DOHH2 (cell line): ENCODE data around the gene DNAJC17.

Source experiments
- H3F3A ChIP-seq: fragments of 200-600 bp; sonication (generic), shearing (Covaris generic); 2 replicates; pipeline ENCODE4 v1.6.0; 2016; ENCODE audit warnings: antibody characterized with exemption, mild to moderate bottlenecking; ENCODE audit not compliant: control insufficient read depth, insufficient read depth
- H3K27ac ChIP-seq: fragments of 200-600 bp; sonication (generic); 2 replicates; pipeline ENCODE4 v1.5.1; 2014; ENCODE audit warnings: low read depth, mild to moderate bottlenecking, low read length, moderate library complexity
- H3K27me3 ChIP-seq: fragments of 200-600 bp; sonication (generic); 2 replicates; pipeline ENCODE4 v1.6.1; 2014; ENCODE audit warnings: mild to moderate bottlenecking, low read length, mixed read lengths; ENCODE audit not compliant: control insufficient read depth
- H3K36me3 ChIP-seq: fragments of 200-600 bp; sonication (generic); 2 replicates; pipeline ENCODE4 v1.6.1; 2014; ENCODE audit warnings: mild to moderate bottlenecking, low read length, moderate library complexity, mixed read lengths; ENCODE audit not compliant: control insufficient read depth
- H3K4me1 ChIP-seq: fragments of 200-600 bp; sonication (generic); 2 replicates; pipeline ENCODE4 v1.6.1; 2014; ENCODE audit warnings: mild to moderate bottlenecking, low read length, mixed read lengths; ENCODE audit not compliant: control insufficient read depth
- H3K4me2 ChIP-seq: fragments of 200-600 bp; sonication (generic); 2 replicates; pipeline ENCODE4 v1.6.0; 2014; ENCODE audit warnings: mild to moderate bottlenecking, low read length, moderate library complexity
- H3K4me3 ChIP-seq: fragments of 200-600 bp; sonication (generic); 2 replicates; pipeline ENCODE4 v1.5.1; 2014; ENCODE audit warnings: mild to moderate bottlenecking, low read length, mixed read lengths
- H3K79me2 ChIP-seq: fragments of 200-600 bp; sonication (generic); 2 replicates; pipeline ENCODE4 v1.6.1; 2014; ENCODE audit warnings: mild to moderate bottlenecking, low read length, mixed read lengths; ENCODE audit not compliant: control insufficient read depth
- H3K9me2 ChIP-seq: fragments of 200-600 bp; sonication (generic); replicated peaks from 2 replicates; pipeline ENCODE4 v1.6.1; 2014; ENCODE audit warnings: mild to moderate bottlenecking, low read length, mixed read lengths; ENCODE audit not compliant: control insufficient read depth
- H3K9me3 ChIP-seq: fragments of 200-600 bp; sonication (generic); 2 replicates; pipeline ENCODE4 v1.6.1; 2014; ENCODE audit warnings: antibody characterized with exemption, low read length, mixed read lengths; ENCODE audit not compliant: control insufficient read depth, insufficient read depth
- H4K20me1 ChIP-seq: fragments of 200-600 bp; sonication (generic); 2 replicates; pipeline ENCODE4 v1.6.0; 2014; ENCODE audit warnings: low read depth, mild to moderate bottlenecking, antibody characterized with exemption, low read length, moderate library complexity; ENCODE audit not compliant: control insufficient read depth, insufficient read depth
- EZH2phosphoT487 ChIP-seq: fragments of 200-600 bp; sonication (generic); IDR thresholded peaks from 2 replicates; pipeline ENCODE4 v1.6.1; 2017; ENCODE audit warnings: borderline replicate concordance, mild to moderate bottlenecking, antibody characterized with exemption, low read length, moderate library complexity, mixed read lengths
- TF ChIP-seq, protein P1 (sequence below): fragments of 200-600 bp; sonication (generic); IDR thresholded peaks from one replicate; pipeline ENCODE4 v1.5.1; 2014; ENCODE audit warnings: antibody characterized with exemption, mild to moderate bottlenecking, low read depth, low read length; ENCODE audit not compliant: poor library complexity, severe bottlenecking

The DNAJC17 gene

DNA sequence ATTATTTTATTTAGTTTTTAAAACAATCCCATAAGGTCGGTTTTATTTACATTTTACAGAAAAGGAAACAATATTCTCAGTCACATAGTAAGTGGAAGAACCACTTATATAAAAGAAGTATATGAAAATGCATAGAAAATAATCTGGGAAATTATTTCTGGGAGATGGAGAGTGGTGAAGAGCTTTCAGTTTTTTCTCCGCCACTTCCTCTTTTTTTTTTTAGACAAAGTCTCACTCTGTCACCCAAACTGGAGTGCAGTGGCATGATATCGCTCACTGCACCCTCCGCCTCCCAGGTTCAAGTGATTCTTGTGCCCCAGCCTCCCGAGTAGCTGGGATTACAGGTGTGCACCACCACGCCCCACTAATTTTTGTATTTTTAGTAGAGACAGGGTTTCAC lies 91.1 kb downstream of the DNAJC17 start:
- Histone ChIP-seq H3K4me1 (peaks cover 8% of the 10 kb centered on the region), H3K9me3 (no peaks in the 10 kb centered on the region), H4K20me1 (no peaks in the 10 kb centered on the region), H3K9me2 (no peaks in the 10 kb centered on the region), H3K27me3 (no peaks in the 10 kb centered on the region), H3F3A (peaks cover 3% of the 10 kb centered on the region; the same call in 1 of the 2 replicates), H3K4me3 (no peak overlapping the region), H3K36me3 (peaks cover 87% of the 10 kb centered on the region), H3K79me2 (no peaks in the 10 kb centered on the region; the same call in none of the 2 replicates), H3K4me2 (no peak overlapping the region), H3K27ac (no peak overlapping the region)
- no peak for TF ChIP-seq EZH2phosphoT487
- TF ChIP-seq, protein P1, sequence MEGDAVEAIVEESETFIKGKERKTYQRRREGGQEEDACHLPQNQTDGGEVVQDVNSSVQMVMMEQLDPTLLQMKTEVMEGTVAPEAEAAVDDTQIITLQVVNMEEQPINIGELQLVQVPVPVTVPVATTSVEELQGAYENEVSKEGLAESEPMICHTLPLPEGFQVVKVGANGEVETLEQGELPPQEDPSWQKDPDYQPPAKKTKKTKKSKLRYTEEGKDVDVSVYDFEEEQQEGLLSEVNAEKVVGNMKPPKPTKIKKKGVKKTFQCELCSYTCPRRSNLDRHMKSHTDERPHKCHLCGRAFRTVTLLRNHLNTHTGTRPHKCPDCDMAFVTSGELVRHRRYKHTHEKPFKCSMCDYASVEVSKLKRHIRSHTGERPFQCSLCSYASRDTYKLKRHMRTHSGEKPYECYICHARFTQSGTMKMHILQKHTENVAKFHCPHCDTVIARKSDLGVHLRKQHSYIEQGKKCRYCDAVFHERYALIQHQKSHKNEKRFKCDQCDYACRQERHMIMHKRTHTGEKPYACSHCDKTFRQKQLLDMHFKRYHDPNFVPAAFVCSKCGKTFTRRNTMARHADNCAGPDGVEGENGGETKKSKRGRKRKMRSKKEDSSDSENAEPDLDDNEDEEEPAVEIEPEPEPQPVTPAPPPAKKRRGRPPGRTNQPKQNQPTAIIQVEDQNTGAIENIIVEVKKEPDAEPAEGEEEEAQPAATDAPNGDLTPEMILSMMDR = no peak
